SU-DHL-6 (cell line): Measurements from ENCODE around the gene HOOK2.

ENCODE experiments used
- H2AFZ ChIP-seq: fragments of 200-600 bp; sonication (generic); 2 replicates; pipeline ENCODE4 v1.6.1; 2014; ENCODE audit warnings: low read depth, mild to moderate bottlenecking, moderate library complexity, mixed read lengths, antibody characterized with exemption, low read length; ENCODE audit not compliant: severe bottlenecking
- H3F3A ChIP-seq: fragments of 200-600 bp; shearing (Covaris generic); 2 replicates; pipeline ENCODE4 v1.6.0; 2016; ENCODE audit warnings: antibody characterized with exemption, mild to moderate bottlenecking; ENCODE audit not compliant: insufficient read depth
- H3K27ac ChIP-seq: fragments of 200-600 bp; sonication (generic); 2 replicates; pipeline ENCODE4 v1.5.1; 2016; ENCODE audit warnings: low read depth, mild to moderate bottlenecking, low read length, moderate library complexity, mixed read lengths
- H3K27me3 ChIP-seq: fragments of 200-600 bp; sonication (generic), shearing (Covaris generic); 2 replicates; pipeline ENCODE4 v1.6.0; 2014; ENCODE audit warnings: mild to moderate bottlenecking, low read length
- H3K36me3 ChIP-seq: fragments of 200-600 bp; sonication (generic); 2 replicates; pipeline ENCODE4 v1.6.1; 2014; ENCODE audit warnings: mild to moderate bottlenecking, low read length, mixed read lengths
- H3K4me2 ChIP-seq: fragments of 300-600, 200-600 bp; shearing (Covaris generic), sonication (generic); 2 replicates; pipeline ENCODE4 v1.6.0; 2014; ENCODE audit warnings: low read length, low read depth, mild to moderate bottlenecking; ENCODE audit not compliant: poor library complexity, severe bottlenecking
- H3K4me3 ChIP-seq: fragments of 200-600 bp; sonication (generic); 2 replicates; pipeline ENCODE4 v1.5.1; 2014; ENCODE audit warnings: antibody characterized with exemption, low read length, mild to moderate bottlenecking, mixed read lengths; ENCODE audit not compliant: insufficient read depth, poor library complexity, severe bottlenecking
- H3K79me2 ChIP-seq: fragments of 200-600 bp; sonication (generic); 2 replicates; pipeline ENCODE4 v1.6.1; 2014; ENCODE audit warnings: mild to moderate bottlenecking, low read length, moderate library complexity; ENCODE audit not compliant: insufficient read depth
- H3K9ac ChIP-seq: fragments of 200-600 bp; sonication (generic); 2 replicates; pipeline ENCODE4 v1.7.0; 2014; ENCODE audit warnings: mild to moderate bottlenecking, low read length
- H3K9me2 ChIP-seq: fragments of 200-600 bp; sonication (generic); replicated peaks from 2 replicates; pipeline ENCODE4 v1.6.1; 2014; ENCODE audit warnings: low read length; ENCODE audit not compliant: insufficient read depth
- H3K9me3 ChIP-seq: fragments of 200-600 bp; sonication (generic); 2 replicates; pipeline ENCODE4 v1.6.1; 2014; ENCODE audit warnings: low read length, mixed read lengths; ENCODE audit not compliant: insufficient read depth
- H4K20me1 ChIP-seq: fragments of 200-600 bp; sonication (generic); 2 replicates; pipeline ENCODE4 v1.6.1; 2014; ENCODE audit warnings: low read depth, mild to moderate bottlenecking, antibody characterized with exemption, low read length, moderate library complexity, mixed read lengths
- EZH2phosphoT487 ChIP-seq: fragments of 200-600 bp; sonication (generic), shearing (Covaris generic); conservative IDR thresholded peaks from 2 replicates; pipeline ENCODE4 v1.6.1; 2018; ENCODE audit warnings: mild to moderate bottlenecking, antibody characterized with exemption, low read length, moderate library complexity, mixed read lengths
- TF ChIP-seq, protein P1 (sequence below): fragments of 200-600 bp; sonication (generic); IDR thresholded peaks from one replicate; pipeline ENCODE4 v1.5.1; 2017; ENCODE audit warnings: antibody characterized with exemption, mild to moderate bottlenecking, low read length, moderate library complexity; ENCODE audit not compliant: insufficient read depth, poor library complexity, severe bottlenecking

Gene HOOK2

DNA sequence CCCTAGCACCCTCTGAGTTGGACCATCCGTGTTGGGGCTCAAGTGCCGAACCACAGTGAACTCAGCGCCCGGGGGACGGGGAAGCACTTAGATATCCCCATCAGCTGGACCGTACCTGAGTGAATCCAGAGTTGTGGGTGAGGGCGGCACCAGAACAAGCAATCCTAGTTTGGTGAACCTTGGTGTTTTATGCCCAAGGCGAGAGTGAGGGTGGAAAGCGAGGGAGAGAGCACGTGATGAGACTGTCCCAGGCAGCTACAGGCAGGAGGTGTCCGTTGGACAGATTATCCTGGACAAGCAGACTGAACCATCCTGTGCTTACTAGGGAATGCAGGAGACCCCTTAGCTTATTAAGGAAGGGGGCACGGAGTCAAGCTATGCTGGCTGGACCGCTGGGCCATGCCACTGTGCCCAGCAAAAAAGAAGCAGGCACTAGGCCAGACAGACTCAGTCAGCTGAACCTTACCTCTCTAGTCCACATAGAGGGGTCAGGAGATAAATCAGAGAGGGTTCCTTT lies 37.5 kb downstream of the HOOK2 start:
- Histone ChIP-seq H2AFZ (peak overlapping the region; percentile 95), H3K9me2 (no peaks in the 10 kb centered on the region), H3F3A (peaks cover 3% of the 10 kb centered on the region; the same call in 1 of the 2 replicates), H3K79me2 (peaks cover 29% of the 10 kb centered on the region), H3K36me3 (no peaks in the 10 kb centered on the region), H3K9ac (peak overlapping the region; percentile 77), H3K9me3 (no peaks in the 10 kb centered on the region), H3K27me3 (no peaks in the 10 kb centered on the region), H4K20me1 (peaks cover 3% of the 10 kb centered on the region; the same call in 1 of the 2 replicates), H3K4me2 (peak overlapping the region; percentile 90), H3K4me3 (peak overlapping the region; percentile 86), H3K27ac (no peak overlapping the region)
- no peak for TF ChIP-seq EZH2phosphoT487
- TF ChIP-seq, protein P1, sequence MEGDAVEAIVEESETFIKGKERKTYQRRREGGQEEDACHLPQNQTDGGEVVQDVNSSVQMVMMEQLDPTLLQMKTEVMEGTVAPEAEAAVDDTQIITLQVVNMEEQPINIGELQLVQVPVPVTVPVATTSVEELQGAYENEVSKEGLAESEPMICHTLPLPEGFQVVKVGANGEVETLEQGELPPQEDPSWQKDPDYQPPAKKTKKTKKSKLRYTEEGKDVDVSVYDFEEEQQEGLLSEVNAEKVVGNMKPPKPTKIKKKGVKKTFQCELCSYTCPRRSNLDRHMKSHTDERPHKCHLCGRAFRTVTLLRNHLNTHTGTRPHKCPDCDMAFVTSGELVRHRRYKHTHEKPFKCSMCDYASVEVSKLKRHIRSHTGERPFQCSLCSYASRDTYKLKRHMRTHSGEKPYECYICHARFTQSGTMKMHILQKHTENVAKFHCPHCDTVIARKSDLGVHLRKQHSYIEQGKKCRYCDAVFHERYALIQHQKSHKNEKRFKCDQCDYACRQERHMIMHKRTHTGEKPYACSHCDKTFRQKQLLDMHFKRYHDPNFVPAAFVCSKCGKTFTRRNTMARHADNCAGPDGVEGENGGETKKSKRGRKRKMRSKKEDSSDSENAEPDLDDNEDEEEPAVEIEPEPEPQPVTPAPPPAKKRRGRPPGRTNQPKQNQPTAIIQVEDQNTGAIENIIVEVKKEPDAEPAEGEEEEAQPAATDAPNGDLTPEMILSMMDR = no peak

DNA sequence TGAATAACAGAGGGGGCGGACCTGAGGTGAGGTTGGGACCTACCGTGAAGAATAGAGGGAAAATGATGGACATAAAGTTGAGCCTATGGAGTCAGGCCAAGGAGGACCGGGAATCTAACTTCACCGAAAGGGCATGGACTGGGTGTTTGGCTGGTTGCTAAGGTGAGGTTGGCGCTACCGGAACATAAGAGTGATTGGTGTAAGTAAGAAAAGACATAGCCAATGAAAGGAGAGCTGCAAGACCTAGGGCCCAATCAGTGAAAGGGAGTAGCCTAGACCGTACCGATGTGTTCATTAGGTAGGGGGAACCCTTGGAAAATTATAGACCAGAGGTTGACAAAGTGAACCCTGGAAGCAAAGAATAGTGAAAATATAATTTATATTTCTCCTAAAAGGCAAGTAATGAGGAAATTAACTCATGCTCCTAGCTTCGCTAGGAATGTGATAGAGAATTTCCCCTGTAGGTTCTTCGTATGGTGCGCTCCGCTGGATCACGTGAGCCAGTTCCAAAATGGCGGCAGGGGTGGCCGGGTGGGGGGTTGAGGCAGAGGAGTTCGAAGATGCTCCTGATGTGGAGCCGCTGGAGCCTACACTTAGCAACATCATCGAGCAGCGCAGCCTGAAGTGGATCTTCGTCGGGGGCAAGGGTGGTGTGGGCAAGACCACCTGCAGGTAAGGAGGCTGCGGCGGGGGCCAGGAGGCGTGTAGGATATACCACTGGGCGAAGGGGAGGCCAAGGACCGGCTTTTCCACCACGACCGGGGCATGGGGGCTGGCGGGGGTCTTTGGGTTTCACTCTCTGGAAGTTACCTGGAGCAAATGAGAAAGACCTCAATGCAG lies 38.1 kb downstream of the HOOK2 start, which contains the start of gene GET3:
GET3 (plus strand) TSS at position 503 of the 840 bp plus-strand sequence; CDS start at position 512, 9 bp downstream.
- H3K27ac ChIP-seq = peak within 1 kb of the TSS; percentile 79
- H4K20me1 ChIP-seq = peaks cover 9% of the 10 kb centered on the region; the same call in 1 of the 2 replicates
- H3K9me3 ChIP-seq = no peaks in the 10 kb centered on the region
- H3F3A ChIP-seq = peaks cover 3% of the 10 kb centered on the region; the same call in 1 of the 2 replicates
- peak within 1 kb of the TSS; percentile 77 for H3K9ac ChIP-seq
- no peaks in the 10 kb centered on the region for H3K27me3 ChIP-seq
- H2AFZ ChIP-seq = peak within 1 kb of the TSS; percentile 95
- peak within 1 kb of the TSS; percentile 90 for H3K4me2 ChIP-seq
- peak within 1 kb of the TSS; percentile 86 for H3K4me3 ChIP-seq
- no peaks in the 10 kb centered on the region for H3K36me3 ChIP-seq
- H3K79me2 ChIP-seq = peaks cover 36% of the 10 kb centered on the region
- no peak for TF ChIP-seq EZH2phosphoT487
- TF ChIP-seq, protein P1 = no peak
- H3K9me2 ChIP-seq = no peaks in the 10 kb centered on the region

DNA sequence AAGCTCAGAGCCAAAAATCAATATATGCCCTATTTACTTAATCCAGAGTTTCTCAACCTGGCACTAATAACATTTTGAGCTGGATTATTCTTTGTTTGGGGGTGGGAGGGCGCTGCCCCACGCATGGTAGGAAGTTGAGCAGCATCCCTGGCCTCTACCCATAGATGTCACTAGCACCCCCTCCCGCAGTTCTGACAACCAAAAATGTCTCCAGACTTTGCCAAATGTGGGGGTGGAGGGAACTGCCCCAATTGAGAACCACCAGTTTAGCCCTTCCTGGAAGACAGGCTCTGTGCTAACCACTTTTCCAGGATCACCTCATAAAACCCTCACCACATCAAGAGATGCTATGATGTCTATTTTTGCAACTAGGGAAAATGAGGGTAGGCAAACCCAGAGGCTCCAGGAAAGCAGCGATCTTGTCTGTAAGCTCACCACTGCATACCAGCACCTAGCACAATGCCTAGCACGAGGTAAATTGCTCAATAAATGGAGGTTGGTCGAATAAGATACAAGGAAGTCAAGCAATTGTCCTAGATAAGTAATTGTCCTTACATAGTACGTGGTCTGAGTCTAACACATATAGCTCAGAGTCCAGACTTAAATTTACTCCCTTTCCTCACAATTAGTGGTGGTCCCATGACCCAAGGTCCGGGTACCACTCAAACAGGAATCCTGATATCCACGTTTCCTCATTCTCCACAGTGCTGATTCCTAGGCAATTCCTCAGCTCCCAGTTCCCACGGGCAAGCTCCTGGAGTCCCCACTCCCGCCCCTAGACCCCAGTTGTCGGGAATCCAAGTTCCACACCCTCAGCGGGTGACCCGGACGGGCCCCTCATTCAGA lies 41.8 kb downstream of the HOOK2 start:
- peaks cover 7% of the 10 kb centered on the region; the same call in 1 of the 2 replicates for H3K36me3 ChIP-seq
- H3K9me3 ChIP-seq = no peaks in the 10 kb centered on the region
- H3K79me2 ChIP-seq = peaks cover 58% of the 10 kb centered on the region
- TF ChIP-seq, protein P1 = peak; percentile 63
- no peak for TF ChIP-seq EZH2phosphoT487
- H3K4me2 ChIP-seq = peak overlapping the region; percentile 97
- H3K27me3 ChIP-seq = no peaks in the 10 kb centered on the region
- H4K20me1 ChIP-seq = peaks cover 11% of the 10 kb centered on the region; the same call in 1 of the 2 replicates
- H3K9ac ChIP-seq = peak overlapping the region; percentile 100
- H3K27ac ChIP-seq = peak overlapping the region; percentile 80
- peaks cover 9% of the 10 kb centered on the region; the same call in 1 of the 2 replicates for H3F3A ChIP-seq
- H2AFZ ChIP-seq = no peak overlapping the region
- no peaks in the 10 kb centered on the region for H3K9me2 ChIP-seq
- H3K4me3 ChIP-seq = peak overlapping the region; percentile 99
